ENCODE measurements around the gene SYCP3.
"Not testable (repeated sequence)": the region's sequence is repeated elsewhere in the genome, so short reads cannot be mapped to it uniquely, and the experiment has no call there.

Gene SYCP3

DNA sequence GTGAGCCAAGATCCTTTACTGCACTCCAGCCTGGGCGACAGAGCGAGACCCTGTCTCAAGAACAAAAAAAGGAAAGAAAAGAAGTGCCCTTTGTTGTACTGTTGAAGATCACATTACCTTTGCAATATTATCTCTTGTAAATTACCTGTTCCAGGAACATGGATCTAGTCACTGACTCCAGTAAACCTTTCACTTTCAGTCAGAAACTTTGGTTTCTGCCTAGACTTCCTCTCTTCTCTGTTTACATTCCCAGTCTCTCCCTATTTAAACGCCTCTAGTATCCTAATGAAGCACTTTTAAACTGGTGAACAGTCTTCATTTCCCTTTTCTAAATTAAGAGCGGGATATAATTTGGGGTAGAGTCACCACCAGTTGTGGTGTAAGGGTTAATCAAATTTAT is 29.0 kb downstream of the SYCP3 start:
- no peak for DNase-seq

DNA sequence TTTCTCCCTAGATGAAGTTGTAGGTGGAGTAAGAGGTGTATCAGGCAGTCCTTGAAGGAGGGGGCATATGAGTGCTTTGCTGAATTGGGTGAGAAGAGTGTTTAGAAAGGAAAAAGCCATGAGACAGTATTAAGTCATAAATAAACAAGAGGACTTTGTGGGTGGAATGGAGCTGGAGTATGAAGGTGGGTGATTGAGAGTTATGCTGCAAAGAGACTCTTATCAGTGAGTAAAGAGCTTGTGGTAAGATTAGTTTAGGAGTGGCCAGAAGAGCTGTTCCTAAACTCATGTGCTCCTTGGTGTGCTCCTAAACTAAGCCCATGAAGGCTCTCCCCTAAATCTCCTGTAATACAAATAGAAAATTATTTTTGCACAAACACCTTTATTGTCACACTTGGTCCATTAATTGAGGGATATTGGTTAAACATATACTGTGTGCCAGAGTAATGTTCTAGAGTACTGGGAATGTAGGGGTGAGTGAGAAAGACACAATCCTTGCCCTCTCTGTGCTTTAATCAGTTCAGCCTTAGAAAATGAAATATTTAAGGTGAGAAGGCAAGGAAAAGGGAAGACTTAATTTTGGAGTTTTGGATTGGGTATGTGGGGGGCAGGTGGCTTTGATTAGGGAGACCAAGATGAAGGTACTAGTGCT is 32.0 kb downstream of the SYCP3 start:
- DNase-seq, result no peak

DNA sequence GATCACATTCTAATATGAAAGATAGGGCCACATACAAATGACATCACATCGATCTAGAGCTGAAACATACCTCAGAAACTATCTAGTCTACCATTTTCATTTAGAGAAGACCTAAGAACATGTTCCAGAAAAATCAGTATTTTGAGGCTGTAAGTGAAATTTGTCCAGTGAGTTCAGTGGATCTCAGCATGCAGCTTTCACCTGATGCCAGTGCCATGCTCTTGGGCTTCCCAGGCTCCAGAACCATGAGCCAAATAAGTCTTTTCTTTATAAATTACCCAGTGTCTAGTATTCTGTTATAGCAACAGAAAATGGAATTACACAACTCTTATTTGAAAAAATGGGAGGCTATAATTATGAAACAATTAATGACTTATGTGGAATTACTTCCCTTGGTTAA is 32.9 kb downstream of the SYCP3 start:
- no peak for DNase-seq

DNA sequence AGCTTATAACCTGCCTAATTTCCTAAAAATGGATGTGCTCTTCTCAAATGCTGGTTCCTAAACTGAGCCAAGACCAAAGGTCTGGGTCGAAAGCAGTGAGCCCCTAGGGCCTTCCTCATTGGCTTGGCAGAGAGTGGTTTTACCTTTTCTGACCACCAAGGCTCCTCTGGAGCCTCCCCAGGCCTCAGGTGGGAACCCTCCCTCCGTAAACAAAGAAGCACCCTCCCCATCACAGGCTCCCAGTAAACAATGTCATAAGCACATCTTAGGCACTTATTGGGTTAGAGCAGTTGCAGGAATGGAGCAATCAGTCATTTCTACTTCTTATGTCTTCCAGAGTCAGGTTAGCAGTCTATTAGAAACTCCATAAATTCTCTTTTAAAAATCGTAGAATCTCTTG is 35.8 kb downstream of the SYCP3 start:
- DNase-seq, result no peak

DNA sequence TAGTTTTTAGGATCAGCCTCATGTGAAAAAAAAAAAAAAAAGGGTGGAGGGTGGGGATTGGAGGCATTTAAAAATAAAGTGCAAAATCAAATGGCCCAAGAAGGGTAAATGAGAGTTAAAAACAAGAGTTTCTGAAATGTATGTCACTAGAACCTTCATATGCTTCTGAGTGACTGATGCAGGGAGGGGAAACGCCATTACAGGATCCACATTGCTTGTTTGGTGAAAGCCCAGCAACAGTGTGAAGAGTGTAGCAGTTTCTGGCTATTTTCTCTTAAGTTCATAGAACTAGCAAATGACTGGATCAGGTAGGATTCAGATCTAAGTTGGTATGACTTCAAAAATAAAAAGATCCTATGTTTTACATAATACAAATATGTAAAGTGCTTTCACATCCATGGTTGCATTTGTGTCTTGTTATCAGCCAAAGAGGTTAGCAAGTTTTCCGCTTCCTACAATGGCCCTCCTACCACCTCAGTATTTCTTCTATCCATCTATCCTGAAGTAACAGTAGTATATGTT is 38.9 kb downstream of the SYCP3 start:
- DNase-seq, result no peak

DNA sequence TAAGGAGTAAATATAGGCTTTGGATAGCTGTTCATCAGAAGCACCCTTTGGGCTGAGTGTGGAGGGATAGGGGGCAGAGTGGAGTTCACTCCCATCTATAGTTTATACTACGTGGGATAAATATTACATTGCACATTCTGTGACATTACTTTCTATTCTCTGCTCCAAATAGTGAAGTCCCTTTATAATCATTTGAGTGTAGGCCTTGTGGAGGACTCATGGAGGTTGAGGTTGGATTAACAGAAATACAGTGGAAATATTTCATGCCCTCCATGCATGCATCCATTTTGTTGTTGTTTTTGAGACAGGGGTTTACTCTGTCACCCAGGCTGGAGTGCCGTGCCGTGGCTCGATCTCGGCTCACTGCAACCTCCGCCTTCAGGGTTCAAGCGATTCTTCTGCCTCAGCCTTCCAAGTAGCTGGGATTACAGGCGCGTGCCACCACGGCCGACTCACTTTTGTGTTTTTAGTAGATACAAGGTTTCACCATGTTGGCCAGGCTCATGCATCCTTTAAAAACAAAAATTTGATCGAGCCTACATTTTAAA is 40.4 kb downstream of the SYCP3 start:
- DNase-seq, result no peak

DNA sequence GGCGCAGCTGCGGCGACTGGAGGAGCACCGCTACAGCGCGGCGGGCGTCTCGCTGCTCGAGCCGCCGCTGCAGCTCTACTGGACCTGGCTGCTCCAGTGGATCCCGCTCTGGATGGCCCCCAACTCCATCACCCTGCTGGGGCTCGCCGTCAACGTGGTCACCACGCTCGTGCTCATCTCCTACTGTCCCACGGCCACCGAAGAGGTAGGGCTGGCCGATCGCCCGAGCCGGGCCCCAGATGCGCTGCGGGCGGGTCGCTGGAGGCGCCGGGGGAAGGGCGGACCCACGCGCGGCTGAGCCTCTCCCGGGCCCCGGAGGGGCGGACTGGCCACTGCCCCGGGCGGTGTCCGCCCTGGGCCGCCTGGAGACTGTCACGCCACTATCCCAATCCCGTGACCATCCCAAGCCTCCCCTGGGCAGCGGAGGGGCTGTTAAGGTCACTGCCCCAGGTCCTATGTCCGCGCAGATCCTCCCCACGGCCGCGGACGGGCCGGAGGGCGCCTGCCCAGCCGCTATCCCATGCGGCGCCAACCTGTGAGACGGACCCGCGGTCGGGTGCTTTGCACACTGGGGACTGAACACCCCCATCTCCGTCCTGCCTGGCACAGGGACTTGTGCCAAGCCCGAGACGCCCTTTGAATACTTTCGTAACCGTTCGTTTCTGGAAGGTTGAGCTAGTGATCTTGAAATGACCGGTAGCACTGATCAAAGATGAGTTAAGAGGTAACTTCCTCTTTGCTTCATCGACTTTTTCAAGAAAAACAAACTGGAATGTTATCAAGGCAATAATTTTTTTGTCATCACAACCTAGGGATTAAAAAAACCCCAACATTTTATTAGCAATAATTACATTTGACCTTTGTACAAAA is 41.1 kb downstream of the SYCP3 start:
- DNase-seq, result no peak

DNA sequence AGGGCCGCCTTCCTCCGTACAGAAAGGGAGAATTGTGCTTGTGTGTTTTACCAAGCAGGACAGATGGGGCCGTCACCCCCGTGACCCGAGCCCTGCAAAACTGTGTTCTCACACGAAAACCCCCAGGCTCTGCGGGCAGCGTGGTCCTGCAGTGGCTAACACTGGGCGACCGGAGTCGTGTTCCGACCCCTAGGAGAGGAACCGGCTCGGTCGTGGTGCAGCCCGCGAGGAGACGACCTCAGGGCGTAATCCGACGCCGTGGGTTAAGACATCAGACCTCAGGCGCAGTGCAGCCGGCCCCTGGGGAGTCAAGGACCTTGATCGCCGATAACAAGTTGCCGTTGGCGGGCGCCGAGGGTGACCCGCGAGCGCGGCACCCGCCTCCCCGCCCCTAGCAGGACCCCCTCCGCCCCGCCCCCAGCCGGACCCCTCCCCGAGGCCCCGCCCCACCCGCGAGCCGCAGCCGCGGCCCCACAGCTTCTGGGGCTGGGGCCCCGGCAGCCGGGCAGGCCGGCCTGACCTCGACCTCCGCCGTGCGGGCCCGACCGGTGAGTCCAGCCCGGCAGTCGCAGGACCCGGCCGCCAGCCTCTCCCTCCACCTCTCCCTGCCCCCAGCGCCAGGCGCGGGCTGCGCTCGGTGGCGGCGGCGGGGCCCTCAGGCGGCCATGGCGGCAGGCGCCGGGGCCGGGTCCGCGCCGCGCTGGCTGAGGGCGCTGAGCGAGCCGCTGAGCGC is 41.9 kb downstream of the SYCP3 start, which contains the start of gene CHPT1:
CHPT1 (plus strand) TSS at position 444 of the 733 bp plus-strand sequence; CDS start at position 666, 222 bp downstream.
- peak; percentile 16 for DNase-seq

DNA sequence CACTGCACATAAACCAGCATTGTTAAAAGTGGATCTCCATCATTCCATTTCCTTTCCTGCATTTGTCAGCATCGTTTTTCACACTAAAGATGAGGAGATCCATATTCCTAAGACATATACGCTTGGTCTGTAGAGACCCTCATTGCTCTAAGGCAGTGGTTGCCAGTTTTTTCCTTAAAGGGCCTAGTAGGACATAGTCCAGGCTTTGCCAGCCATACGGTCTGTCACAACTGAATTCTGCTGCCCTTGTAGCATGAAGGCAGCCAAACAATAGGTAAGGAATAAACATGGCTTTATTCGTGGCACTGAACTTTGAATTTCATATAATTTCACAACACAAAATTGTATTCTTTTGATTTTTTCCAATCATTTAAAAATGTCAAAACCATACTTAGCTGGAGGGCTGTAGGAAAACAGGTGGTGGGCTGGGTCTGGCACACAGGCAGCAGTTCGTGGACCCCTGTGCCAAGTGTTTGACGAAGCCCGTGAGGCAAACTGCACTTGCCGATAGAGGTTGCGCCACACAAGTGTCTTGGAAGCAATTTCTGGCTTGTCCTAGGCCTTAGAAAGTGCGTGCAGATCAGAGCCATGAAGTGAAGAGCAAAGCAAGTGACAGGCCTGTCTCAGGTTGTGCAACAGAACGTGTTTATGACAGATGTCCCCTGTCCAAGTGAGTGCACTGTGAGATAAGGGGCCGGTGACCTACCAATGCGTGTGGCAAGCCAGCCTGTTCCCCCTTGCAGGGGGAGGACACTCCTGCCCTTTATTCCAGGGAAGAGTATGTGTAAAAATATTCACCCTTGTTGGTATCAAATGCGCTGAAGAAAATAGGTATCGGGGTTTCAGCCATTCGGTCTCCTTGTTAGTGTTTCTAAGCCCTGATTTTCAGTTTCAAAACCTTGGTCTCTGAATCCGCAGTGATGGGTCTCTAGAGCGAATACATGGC is 42.7 kb downstream of the SYCP3 start:
- peak; percentile 40 for DNase-seq

DNA sequence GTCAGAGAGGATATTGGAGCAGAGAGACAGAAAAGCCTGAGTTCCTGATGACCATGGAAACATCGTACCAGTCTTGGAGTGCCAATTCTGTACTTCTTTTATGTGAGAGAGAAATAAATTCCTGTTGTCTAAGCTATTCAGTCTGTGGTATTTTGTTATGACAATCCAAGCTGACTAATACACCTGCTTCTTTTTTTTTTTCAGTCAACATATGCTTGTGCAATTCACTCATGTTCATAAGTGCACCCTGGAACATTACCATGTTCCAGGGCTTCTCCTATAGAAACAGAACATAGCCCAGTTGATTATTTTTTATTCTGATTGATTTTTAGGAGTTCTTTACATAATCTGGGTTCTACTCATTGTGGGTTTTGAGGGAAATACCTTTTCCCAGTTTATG is 43.6 kb downstream of the SYCP3 start:
- no peak for DNase-seq

DNA sequence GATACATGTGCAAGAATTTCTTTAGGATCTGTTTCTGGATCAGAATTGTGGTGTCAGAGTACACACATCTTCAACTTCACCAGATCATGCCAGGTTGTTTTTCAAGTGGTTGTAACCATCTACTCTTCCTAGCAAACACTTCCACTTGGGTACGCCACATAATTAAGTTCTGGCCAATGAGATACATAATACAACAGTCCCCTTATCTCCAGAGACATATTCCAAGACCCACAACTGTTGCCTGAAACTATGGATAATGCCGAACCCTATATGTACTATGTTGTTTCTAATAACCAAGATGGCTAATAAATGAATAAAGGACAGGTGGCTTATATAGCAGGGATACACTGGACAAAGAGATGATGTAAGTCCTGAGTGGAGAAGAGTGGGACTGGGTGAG is 44.3 kb downstream of the SYCP3 start:
- no peak for DNase-seq

DNA sequence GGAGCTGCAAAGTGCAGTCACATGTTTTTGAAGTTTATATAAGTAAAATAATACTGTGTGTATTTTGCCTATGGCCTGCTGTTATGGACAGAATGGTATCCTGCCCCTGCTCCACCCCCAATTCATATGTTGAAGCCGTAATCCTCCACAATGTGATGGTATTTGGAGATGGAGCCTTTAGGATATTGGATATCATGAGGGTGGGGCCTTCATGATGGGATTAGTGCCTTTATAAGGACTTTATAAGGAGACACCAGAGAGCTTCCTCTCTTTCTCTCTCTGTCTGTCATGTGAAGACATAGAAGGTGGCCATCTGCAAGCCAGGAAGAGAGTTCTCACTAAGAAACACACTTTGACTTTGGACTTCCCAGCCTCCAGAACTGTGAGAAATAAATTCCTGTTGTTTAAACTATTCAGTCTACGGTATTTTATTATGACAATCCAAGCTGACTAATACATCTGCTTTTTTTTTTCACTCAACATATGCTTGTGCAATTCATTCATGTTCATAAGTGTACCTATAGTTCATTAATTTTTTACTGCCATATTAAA is 44.9 kb downstream of the SYCP3 start:
- no peak for DNase-seq

DNA sequence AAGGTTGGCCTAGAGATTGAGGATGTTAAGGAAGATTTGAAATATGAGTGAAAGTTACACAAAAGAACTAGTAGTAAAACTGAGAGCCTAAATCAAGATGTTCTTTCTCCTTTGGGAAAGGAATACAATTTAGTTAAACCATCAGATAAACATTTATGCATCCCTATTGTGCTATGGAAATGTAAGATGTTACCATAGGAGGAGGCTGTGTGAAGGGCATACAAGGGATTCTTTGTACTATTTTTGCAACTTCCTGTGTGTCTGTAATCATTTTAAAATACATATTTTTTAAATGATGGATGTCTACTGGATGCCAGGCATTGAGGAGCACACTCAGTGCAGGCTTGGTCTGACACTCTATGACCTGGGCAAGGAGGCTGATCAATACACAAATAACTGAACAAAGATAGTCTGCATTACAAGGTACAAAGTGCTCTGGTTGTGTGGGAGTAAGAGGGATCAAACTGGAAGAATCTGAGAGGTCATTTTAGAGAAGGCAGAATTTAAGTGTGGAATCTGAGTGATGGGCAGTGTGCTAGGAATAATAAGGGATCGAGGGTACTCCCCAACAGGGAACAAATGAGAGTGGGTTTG is 47.7 kb downstream of the SYCP3 start:
- no peak for DNase-seq

DNA sequence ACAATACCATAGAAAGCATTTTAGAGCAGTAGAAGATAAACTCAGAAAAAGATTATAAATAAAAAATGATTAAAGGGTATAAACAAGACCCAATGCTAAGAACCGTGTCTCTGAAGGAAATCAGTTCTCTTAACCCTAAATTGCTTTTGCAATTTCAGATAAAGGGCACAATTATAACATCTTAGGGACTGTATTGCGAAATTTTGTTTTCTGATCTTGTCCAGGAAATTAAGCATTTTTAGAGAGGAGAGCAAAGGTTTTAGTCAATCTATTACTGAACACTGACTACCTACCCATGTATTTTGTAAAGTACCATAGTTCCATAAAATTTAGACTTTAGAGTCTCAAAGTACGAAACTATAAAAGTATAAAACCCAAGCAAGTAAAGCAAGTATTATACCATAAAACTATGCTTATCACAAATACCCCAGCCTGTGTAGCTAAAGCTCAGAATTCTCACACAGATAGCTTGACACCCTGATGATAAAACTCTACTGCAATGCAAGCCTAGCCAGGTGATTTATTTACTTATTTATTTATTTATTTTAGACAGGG is 48.6 kb downstream of the SYCP3 start:
- no peak for DNase-seq

DNA sequence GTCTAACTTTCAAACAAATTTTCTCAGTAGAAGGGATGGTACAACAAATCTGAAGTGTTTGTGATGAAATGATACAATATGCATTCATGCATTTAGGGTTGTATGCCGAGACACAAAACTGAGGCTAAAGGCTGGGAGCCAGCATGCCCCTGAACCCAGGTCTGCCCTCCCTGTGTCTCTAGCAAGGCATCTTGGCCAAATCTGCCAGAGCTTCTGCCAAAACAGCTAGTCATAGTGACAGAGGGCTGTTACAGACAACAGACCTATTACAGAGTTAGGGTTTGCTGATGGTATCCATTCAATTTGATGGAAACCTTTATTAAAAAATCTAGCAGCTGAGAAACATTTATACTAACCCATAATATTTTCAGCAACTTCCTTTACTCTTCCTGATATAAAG is 53.1 kb downstream of the SYCP3 start:
- no peak for DNase-seq

DNA sequence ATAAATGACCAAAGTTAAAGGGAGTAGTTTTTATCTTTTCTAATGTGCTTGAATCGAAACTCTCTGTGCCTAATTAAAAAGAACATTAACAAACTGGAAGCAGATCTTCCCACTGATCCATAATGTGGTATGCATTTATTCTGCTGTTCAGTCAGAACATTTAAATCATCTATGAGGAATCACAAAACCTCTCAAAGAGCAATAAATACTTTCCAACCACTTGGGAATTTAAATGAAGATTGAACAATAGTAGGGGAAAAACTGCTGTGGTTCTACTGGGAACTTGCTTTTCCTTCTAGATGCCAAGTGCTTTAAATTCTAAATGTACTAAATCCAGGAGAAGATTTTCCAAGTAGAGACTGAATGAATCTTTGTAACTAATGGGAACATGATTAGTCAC is 54.2 kb downstream of the SYCP3 start:
- no peak for DNase-seq

DNA sequence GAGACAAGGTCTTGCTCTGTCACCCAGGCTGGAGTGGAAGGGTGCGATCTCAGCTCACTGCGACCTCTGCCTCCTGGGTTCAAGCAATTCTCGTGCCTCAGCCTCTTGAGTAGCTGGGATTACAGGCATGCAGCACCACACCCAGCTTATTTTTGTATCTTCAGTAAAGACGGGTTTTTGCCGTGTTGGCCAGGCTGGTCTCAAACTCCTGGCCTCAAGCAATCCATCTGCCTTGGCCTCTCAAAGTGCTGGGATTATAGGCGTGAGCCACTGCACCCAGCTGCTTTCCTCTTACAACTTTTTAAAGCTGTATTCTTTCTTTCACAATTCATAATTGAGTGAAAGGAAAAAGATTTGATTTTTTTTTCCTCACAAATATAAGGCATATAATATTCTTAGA is 57.6 kb downstream of the SYCP3 start:
- DNase-seq, result not testable (repeated sequence)

DNA sequence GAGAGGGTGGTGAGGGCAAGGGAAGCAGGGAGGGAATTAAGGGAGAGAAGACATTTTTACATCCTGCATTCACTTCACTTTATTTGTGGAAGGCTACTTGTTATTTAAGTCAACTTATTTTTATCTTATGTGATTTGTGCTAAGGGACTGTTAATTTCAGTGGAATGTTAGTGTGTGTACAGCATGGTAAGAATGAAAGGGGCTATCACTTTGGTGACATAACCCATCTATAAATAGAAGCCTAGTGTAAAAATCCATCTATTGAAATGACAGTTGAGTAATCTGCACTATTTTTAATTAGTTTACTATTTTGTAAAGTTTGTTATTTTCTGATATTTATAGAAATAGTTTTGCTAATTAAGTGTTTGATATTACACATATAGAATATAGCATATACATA is 58.6 kb downstream of the SYCP3 start:
- DNase-seq, result no peak

DNA sequence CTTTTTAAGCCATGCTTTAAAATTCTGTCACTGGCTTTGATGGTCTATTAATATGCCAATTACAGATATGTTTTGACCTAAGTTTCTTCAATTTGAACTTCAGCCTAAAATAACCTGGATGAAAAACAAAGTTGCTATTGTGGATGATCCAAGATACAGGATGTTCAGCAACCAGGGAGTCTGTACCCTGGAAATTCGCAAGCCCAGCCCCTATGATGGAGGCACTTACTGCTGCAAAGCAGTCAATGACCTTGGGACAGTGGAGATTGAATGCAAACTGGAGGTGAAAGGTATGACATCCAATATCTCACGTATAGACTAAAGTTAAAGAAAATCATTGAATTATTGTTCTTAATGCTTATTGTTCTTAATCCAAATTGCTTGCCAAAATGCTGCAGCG is 59.0 kb downstream of the SYCP3 start:
- DNase-seq, result no peak
